NCI-H1930 (cell line): ENCODE results near the gene NFIA.
A peak's percentile ranks its signal among the peaks of the same experiment; 100 is the strongest.

Experiments
- DNase-seq, 2 experiments: peaks; one replicate each; lab custom pipeline; 2025; lab: John Stamatoyannopoulos, UW

The NFIA gene

DNA sequence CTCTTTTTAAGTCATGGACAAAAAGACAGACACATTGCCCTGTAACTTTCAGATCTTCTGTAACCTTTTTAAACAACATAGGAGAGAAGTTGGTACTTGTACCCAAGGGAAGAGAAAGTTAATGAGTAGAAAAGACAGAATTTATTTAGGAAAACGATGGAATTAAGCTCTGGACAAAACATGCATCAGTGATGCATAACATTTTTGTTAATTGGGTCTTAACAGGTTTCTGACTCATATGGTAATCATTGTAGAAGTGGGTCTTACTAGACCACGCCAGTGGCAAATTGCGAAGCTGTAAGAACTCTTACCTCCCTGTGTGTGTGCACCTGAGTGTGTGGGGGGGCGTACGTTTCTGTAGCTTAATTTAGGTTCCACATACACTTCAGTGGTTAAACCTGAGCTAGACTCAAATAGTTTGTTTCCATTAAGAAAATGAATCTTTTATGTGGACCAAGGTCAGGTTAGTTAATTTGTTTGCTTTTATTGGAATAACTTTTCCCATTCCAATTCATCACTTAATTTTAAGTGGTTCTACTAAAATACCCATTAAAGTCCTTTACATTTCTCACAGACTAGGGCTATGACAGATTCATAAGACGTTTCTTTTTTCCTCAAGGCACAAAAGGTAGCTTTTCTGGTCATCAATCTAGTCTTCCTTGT is 48.1 kb downstream of the NFIA start:
- DNase-seq: no peak

- DNase-seq: no peak
Observed at GRCh38 chr1:61131248-61131647, 48.9 kb downstream of the NFIA start.

- no peak for DNase-seq
Observed at GRCh38 chr1:61131716-61132115, 49.4 kb downstream of the NFIA start.

DNA sequence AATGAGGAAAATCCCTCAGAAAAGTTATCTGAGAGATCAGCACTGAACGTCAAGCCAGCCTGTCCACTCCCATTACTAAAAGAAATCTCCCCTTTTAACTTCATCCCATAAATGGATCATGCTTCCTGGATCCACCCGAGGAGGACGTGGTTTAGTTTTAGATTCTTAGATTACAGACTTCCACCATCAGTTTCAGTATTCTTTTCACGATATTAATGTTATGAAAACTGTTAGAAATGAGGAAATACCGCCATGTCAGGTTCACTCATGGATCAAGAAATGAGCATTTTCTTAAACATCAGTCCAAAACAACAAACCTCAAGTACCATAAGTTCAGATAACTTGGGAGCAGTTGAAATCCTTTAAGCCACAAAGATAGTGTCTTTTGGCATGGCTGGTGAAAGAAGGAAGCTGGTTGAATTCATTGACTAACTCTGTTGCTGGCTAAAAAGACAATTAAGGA is 49.8 kb downstream of the NFIA start:
- no peak for DNase-seq

DNA sequence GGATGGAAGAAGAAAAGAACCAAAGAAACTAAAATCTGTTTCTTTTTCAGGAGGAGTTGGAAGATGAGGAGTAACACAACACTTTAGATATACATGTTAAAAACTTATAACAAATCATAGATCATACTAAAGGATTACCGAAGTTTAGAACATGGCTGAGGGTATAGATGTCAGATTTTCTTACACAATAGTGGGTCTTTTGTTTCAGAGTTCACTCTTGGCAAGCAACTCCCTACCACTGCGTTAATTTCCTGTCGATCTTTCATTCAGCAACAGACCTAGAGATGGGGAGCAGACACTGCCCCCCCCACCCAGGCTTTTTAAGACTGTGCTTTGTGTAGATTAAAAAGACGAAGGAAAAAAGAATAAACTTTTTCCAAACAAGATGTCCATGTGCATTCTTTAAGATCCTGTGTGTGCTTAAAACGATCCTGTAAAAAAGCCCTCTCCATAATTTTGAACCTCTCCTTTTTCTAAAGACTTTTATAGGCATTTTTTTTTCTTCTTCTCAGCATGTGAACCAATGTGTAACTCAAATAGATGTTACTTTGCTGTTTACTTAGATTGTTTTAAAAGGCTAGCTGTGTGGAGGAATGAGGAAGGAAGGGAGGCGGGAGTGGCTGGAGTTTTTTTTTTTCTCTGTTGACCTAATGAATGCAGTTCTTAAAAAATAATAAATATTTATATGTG is 50.4 kb downstream of the NFIA start:
- DNase-seq: no peak

- no peak for DNase-seq
Observed at GRCh38 chr1:61133335-61134019, 51.1 kb downstream of the NFIA start.

DNA sequence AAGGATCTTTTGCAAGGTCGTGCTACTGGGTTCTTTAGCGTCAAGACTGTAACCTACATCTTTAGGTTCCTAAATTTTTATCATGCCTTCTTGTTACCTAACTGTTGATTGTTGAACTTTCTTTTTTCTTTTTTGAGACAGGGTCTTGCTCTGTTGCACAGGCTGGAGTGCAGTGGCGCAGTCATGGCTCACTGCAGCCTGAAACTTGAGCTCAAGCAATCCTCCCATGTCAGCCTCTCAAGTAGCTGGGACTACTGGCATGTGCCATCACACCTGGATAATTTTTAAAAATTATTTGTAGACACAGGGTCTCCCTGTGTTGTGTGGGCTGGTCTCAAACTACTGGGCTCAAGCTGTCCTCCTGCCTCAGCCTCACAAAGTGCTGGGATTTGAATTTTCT is 52.9 kb downstream of the NFIA start:
- no peak for DNase-seq

- no peak for DNase-seq
Observed at GRCh38 chr1:61138305-61138704, 55.9 kb downstream of the NFIA start.

GRCh38 chr1:61138921-61139774 is 56.8 kb downstream of the NFIA start:
- no peak for DNase-seq

DNA sequence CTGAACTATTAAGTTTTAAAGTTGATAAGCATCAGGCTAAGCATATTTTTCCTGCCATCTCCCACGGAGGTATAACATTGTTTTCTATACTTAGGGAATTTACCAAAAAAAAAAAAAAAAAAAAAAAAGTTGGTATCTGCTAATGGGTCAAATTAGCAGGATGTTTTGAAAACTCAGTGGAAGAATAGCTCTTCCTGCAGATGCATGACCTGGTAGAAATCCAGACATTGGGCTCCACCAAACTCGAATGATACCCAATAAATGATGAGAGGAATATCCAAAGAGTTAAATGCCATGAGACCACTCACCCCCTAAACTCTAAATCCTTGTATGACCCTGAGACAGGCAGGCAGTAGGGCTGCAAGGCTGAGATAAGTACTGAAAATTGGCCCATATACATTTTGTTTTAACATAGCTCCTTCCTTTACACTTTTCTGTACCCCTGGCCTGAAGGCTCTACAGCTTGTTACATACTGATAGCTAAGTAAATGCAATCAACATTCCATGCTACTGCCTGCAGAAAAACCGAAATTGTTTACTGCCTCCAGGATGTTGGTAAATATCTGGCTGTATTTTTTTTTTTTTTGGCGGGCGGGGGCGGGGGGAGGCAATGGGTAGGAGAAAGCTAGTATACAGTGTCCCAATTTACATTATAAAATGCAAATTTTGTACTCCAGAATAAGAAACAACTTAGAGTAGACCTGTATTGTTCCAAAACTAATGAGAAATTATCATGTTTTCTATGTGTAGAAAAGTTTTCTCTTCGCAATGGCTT is 57.6 kb downstream of the NFIA start:
- no peak for DNase-seq

DNA sequence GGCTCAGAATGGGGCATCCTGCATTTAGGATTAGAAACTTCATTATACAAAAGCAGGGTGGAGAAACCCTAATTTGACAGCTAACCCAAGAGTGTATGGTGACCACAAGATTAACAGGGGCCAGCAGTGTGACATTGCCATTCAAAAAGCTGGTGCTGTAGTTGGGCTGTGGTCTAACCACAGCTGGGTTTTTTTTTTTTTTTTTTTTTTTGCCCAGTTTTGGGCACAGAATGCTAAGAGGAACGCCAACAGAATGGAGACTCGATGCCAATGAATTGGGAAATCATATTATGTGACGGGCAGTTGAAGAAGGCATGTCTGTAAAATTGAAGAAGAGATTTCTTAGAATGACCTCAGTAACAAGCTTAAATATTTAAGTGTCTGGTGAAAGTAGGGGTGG is 58.4 kb downstream of the NFIA start:
- no peak for DNase-seq

GRCh38 chr1:61141288-61142042 is 59.1 kb downstream of the NFIA start:
- peak; percentile 66 to 86 for DNase-seq

- no peak for DNase-seq
Observed at GRCh38 chr1:61142043-61142440, 59.7 kb downstream of the NFIA start.

GRCh38 chr1:61142726-61143500 is 60.6 kb downstream of the NFIA start:
- DNase-seq: peak; percentile 18 to 66

DNA sequence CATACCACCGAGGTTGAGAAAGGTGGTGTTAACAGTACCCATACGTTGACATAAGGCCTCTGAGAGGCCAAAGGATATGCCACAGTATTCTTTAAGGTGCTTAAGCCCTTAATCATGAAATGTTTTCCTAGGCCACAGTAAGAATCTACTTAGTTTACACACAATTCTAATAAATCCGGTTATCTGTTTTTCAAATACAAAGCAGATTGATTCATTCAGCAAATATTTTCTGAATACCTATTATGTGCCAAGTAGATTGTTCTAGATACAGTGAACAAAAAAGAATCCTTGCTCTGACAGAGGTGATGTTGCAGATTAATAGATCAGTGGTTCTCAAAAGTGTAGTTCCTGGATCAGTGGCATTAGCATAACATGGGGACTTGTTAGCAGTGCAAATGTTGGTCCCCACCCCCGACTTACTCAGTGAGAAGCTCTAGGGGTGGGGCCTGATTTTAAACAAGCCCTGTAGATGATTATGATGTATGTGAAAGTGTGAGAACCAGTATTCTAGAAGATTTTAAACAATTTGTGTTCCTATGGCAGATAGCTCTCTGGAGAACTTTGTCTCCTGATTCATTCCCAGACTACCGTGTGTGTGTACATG is 61.6 kb downstream of the NFIA start:
- no peak for DNase-seq

GRCh38 chr1:61149010-61149860 is 66.9 kb downstream of the NFIA start:
- no peak for DNase-seq

DNA sequence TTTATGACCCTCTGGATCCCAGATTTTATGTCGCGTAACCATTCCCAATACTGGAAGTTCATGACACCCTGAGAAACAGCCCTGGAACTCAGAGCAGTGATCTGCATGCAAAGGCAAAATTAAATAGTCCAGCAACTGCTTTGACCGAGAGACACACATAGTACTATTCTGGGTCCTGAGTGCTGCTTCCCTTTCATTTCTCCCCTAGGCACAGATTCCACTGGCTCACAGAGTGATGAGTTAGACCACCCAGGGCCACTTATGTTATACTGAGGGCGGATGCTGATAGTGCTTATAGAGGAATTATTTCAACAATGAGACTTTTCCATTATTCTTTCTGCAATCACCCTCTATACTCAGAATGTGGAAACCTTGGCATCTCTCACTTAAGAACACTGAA is 69.2 kb downstream of the NFIA start:
- no peak for DNase-seq

DNA sequence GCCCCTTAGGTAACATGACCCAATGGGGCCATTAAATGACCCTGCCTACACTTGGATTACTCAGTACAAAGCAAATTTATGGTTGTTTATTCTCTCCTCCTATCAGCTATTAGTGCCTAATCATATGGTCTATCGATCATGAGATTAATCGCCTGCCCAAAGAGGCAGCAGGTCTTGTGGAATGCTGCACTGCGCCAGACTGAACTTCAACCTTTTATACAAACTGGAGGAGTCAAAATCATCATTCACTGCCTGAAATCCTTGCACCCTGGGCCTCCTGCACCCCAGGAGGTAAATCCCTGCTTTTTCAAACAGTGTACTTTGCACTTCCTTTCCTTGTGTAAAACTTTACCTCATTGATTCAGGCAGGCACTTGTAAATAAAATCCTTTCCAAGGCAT is 69.7 kb downstream of the NFIA start:
- DNase-seq: no peak
